NCI-H1694 treated with DMSO at 0.1 percent for 48 hours (cell line): ENCODE data around the gene MOB3B.

ENCODE experiments used
- DNase-seq: peaks from one replicate; lab custom pipeline; 2025; lab: John Stamatoyannopoulos, UW

MOB3B gene

GRCh38 chr9:27529316-27530278 lies at the start of gene MOB3B:
Gene MOB3B (minus strand): TSS chr9:27529814. CDS start chr9:27455550, 74,264 bp downstream.
- DNase-seq, result peak; percentile 74

DNA sequence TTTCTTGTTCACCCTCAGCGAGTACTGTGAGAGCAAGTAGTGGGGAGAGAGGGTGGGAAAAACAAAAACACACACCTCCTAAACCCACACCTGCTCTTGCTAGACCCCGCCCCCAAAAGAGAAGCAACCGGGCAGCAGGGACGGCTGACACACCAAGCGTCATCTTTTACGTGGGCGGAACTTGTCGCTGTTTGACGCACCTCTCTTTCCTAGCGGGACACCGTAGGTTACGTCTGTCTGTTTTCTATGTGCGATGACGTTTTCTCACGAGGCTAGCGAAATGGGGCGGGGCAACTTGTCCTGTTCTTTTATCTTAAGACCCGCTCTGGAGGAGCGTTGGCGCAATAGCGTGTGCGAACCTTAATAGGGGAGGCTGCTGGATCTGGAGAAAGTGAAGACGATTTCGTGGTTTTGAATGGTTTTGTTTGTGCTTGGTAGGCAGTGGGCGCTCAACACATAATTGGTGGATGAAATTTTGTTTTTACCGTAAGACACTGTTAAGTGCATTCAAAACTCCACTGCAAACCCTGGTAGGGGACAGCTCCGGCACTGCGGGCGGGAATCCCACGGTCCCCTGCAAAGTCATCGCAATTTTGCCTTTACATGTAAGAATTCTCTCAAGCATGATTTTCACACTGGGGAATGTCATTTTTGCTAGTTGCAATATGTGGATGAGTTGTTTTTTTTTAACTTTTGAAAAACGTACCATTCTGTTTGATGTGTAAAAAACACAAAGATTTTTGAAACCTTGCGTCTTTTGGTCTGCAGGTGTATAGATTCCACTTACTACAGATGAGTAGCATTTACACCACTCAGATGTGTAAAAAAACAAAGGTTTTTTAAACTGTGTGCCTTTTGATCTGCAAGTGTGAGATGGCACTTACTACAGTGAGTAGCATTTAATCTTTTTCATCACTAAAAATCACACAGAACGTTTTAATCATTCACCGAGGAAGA lies 44.3 kb upstream of the MOB3B start:
- DNase-seq, result peak; percentile 98

GRCh38 chr9:27572918-27573633 lies 43.5 kb upstream of the MOB3B start, which contains the start of gene C9orf72:
Gene C9orf72 (minus strand): TSS chr9:27573481. CDS start chr9:27567120, 6,361 bp downstream.
- peak; percentile 49 for DNase-seq

- no peak for DNase-seq
Observed at GRCh38 chr9:27572566-27572917, 42.9 kb upstream of the MOB3B start.

DNA sequence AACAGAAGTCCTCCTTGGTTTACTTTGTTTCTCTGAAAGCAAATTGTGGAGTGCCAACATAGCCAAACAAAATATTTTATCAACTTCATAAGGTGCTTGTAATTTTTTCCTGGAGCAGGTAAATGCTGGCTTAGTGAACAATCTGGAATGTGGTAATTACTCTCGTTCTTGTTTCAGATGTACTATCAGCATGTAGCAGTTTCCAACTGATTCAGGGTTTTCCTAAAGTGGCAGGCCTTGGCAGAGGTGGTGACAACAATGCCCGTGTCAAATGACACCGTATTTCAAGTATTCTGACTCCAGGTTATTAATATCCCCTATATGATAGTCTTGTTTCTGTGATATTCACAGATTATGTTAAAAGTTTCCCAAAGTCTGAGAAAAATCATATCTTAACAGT lies 42.4 kb upstream of the MOB3B start:
- no peak for DNase-seq

- no peak for DNase-seq
Observed at GRCh38 chr9:27571011-27571410, 41.4 kb upstream of the MOB3B start.

DNA sequence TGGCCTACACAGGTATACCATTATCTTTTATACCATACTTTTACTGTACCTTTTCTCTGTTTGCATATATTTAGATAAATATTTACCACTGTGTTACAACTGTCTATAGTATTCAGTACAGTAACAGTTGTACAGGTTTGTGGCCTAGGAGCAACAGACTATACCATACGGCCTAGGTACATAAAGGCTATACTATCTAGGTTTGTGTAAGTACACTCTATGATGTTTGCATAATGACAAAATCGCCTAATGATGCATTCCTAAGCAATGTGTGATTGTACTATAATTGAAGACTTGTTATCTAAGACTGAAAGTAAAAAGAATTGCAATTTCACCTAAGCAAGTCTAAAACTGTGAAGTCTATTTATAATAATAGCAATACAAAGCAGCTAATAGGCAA lies 39.8 kb upstream of the MOB3B start:
- DNase-seq, result no peak

GRCh38 chr9:27566118-27566517 lies 36.5 kb upstream of the MOB3B start:
- no peak for DNase-seq

DNA sequence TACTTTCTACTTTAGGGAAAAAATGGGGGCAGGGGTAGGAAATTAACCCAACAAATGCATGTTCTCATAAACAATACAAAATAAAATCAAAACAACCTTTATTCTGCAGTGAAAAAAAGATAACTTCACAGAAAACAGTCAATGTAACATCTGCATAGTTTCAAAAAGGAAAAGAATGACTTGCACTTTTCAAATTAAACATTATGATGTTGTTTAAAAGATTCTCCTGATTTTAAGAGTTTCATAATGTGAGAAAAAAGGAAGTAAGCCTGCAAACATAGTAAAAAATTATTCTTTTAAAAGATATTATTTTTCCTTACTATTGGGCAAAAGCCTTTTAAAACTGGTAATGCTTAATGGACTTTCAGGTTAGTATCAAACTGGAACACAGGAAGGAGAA lies 36.1 kb upstream of the MOB3B start:
- DNase-seq, result no peak

- DNase-seq, result no peak
Observed at GRCh38 chr9:27564670-27565069, 35.1 kb upstream of the MOB3B start.

GRCh38 chr9:27563738-27564430 lies 34.3 kb upstream of the MOB3B start:
- DNase-seq, result no peak

- DNase-seq, result no peak
Observed at GRCh38 chr9:27561685-27562084, 32.1 kb upstream of the MOB3B start.

GRCh38 chr9:27560457-27560856 lies 30.8 kb upstream of the MOB3B start:
- DNase-seq, result no peak

GRCh38 chr9:27558307-27558706 lies 28.7 kb upstream of the MOB3B start:
- DNase-seq, result no peak

DNA sequence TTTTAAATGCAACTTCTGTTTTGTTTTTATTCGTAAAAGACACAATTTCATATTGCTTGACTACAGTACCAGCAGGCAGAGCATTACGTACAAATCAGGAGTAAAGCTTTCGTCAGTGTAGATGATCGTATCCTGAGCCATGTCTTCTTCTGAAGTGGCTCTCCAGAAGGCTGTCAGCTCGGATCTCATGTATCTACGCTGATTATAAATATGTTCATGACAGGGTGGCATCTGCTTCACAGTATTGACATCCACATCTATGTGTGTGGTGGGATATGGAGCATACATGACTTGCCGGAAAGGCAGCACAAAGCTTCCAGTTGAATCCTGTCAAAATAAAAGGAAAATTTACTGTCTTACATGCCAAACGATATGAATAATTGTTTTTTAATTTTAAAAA lies 26.9 kb upstream of the MOB3B start:
- no peak for DNase-seq

- no peak for DNase-seq
Observed at GRCh38 chr9:27554712-27555111, 25.1 kb upstream of the MOB3B start.

GRCh38 chr9:27549196-27549755 lies 19.7 kb upstream of the MOB3B start:
- DNase-seq, result no peak

DNA sequence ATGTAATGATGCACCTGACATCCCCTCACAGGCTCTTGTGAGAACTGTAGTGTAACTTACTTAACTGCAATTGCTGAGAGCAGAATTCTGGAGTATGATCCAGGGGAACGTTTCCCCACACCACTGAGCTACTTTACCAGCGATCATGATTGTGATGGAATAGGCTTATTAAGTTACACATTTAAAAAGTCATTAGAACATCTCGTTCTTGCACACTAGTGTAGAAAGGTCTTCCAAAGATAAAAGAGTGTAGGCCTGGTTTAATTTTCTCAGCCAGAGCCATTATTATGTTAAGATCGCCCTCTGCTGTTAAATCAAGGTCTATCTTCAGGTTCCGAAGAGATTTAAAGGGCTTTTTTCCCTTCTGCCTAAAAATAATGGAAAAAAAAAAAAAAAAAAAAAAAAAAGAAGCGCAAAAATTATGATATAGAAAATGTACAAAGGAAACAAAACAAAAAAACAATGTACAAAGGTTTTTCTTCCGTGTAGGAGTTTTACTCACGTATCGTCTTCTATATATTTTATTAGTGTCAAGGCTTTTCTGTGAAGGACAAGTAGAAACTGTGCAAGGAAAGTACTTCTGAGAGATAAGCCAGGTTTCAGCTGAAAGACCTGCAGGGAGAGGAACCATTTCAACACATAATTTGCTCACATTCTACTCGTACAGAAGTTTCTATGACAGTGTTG lies 18.6 kb upstream of the MOB3B start:
- DNase-seq, result peak; percentile 61

- DNase-seq, result no peak
Observed at GRCh38 chr9:27545471-27545870, 15.9 kb upstream of the MOB3B start.

DNA sequence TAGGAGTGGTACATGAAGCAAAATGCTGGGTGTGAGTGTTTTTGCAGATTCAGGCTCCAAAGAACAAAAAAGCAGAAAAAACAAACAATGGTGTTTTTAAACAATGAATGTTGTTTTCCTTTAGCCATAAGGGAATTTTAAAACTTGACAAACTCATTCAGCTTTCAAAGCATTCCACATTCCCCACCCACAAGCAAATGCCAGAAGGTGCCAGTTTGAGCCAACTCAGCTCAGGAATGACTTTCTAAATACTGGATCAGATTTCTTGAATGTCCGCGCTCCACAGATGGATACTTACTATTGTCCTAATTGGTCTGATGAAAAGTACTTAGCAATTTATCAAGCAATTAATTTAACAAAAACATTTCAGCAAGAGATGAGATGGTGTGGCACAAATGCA lies 12.9 kb upstream of the MOB3B start:
- DNase-seq, result no peak
